Measurements from ENCODE around the gene ITGBL1.

DNA sequence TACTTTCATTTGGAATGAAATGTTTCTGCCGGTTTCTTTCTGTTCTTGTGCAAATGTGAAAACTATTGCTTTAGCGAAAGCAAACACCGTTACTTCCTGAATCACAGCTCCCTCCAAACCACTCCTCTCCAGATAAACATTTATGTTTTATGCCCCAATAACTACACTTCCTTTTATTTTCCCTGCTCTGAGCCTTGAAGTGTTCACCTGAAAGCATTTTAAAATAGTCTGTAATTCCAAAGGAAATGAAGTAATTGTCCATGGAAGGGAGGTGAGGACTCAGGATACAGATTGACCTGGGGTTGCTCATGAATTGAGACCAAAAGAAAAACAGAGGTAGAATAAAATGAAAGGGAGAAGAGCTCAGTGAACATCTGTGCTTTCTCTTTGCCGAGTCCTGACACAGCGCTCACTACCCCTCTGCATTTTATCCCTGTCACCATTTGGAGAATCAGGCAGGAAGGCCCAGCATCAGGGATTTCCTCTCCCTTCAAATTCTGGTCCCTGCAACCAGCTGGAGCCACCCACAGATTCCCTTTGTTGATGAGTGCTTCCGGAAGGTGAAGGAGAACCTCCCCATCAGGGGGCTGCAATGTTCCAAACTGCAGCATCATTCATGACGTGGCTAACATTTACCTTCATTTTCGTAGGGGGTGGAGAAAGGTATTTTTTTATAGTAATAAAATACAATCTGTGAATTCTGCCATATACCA lies 171.9 kb downstream of the ITGBL1 start:
- TF ChIP-seq MZF1 (tag by site-specific recombination; IDR thresholded peaks at IDR 0.05; ENCODE audit: borderline replicate concordance): no peak
- no peak for TF ChIP-seq ZNF639 (tag by site-specific recombination; IDR thresholded peaks at IDR 0.05)
- TF ChIP-seq ZNF121 (tag by site-specific recombination; IDR thresholded peaks at IDR 0.05): no peak
- no peak for TF ChIP-seq ZNF843 (tag by site-specific recombination; IDR thresholded peaks at IDR 0.05)

Measured in HEK293 (cell line).